Right lobe of liver (tissue), 6 donors: ENCODE results near the gene SLAIN1. TPM values are rescaled to one million over a fixed set of nuclear protein-coding genes. Genes with fewer than 3 reads are reported as not detected.

Experiments
- ATAC-seq, 4 donors: fragments of 200-7000 bp; cut with Tn5 transposase; one replicate each; pipeline ENCODE4 v1.9.1; 2020; ENCODE audit warnings: mild to moderate bottlenecking in 4 of 4, moderate library complexity in 4 of 4
- DNase-seq, 3 donors: peaks; one replicate each; pipeline ENCODE4 v3.0.0-alpha.2; 2020
- H3K27ac ChIP-seq, 3 donors: fragments of 200-600 bp; one replicate each; pipeline ENCODE4 v1.8.0; 2022
- H3K27me3 ChIP-seq, 2 donors: fragments of 200-600 bp; one replicate each; pipeline ENCODE4 v1.8.0; 2022
- H3K36me3 ChIP-seq, 4 donors: fragments of 200-600 bp; sonication (generic) in 1 of 4; one replicate each; pipeline versions ENCODE4 v1.5.1 to v1.8.0; 2017 to 2022; ENCODE audit warnings: control low read depth in 1 of 4
- H3K4me1 ChIP-seq, 4 donors: fragments of 200-600 bp; sonication (generic) in 1 of 4; one replicate each; pipeline versions ENCODE4 v1.5.1 to v1.8.0; 2017 to 2022; ENCODE audit warnings: control low read depth in 1 of 4
- H3K4me3 ChIP-seq, 3 donors: fragments of 200-600 bp; one replicate each; pipeline ENCODE4 v1.8.0; 2022
- H3K9me3 ChIP-seq, 4 donors: fragments of 200-600 bp; sonication (generic) in 1 of 4; one replicate each; pipeline versions ENCODE4 v1.5.1 to v1.8.0; 2017 to 2022; ENCODE audit warnings: control low read depth in 1 of 4
- CTCF ChIP-seq, 4 donors: fragments of 200-600 bp in 3 of 4; fragments of 450-650 bp in 1 of 4; IDR thresholded peaks; one replicate each; pipeline versions ENCODE4 v1.5.1 to v1.8.0; 2016 to 2022; ENCODE audit warnings: antibody characterized with exemption in 4 of 4, mild to moderate bottlenecking in 2 of 4
- POLR2A ChIP-seq: fragments of 450-650 bp; IDR thresholded peaks from one replicate; pipeline ENCODE4 v1.6.1; 2017; ENCODE audit warnings: antibody characterized with exemption, mild to moderate bottlenecking
- WGBS: methylation state at CpG from one replicate; pipeline ENCODE4 v1.1.6; 2018; ENCODE audit warnings: low coverage, low lambda C conversion rate; ENCODE audit not compliant: insufficient coverage; ENCODE audit errors: missing lambda C conversion rate; 5-methylcytosine and 5-hydroxymethylcytosine counted together
- intact Hi-C, 2 donors: fragments of 100-400 bp; cut with DNase I; formaldehyde crosslinking; loops; one replicate each; pipeline versions ENCODE4 v1.11.2 to v1.14.1; 2022
- total RNA-seq, 6 experiments: library from RNA; depleted of rRNA in 2 of 6; stranded (reverse); fragments of >200 nt in 2 of 6; fragmentation: NEBNext Ultra II Directional in 3 of 6; extraction: Animal tissue kit (Norgen Biotek cat#: 25700) in 3 of 6; gene quantifications; one replicate each; pipeline versions ENCODE4 v1.1.0 to v1.2.4, GENCODE V29; 2016 to 2023
- donor health status: DM: no; HTN: yes; CAD: no.
- donor health status: DM: no; HTN: no; CAD: no.
- donor health status: DM: no; HTN: no; CAD: no.
- donor health status: DM: no; HTN: yes; CAD: no.
- donor health status: DM: no; HTN: yes; CAD: no.

The SLAIN1 gene
- total RNA-seq, 6 experiments from 2014 or later = 3.8 to 11.1 (median 5.8) TPM

GRCh38 chr13:77789376-77789775, 91.9 kb downstream of the SLAIN1 start:
- Histone ChIP-seq H3K4me1 (no peaks in the 10 kb centered on the region), H3K27ac (no peak overlapping the region), H3K4me3 (no peak overlapping the region), H3K36me3 (no peaks in the 10 kb centered on the region), H3K27me3 (no peaks in the 10 kb centered on the region), H3K9me3 (no peaks in the 10 kb centered on the region)
- intact Hi-C loops = no loop called here
- no peak for TF ChIP-seq POLR2A
- no peak for TF ChIP-seq CTCF (IDR thresholded peaks at IDR 0.05)
- ATAC-seq (peak in 2 of 4 donors; percentile 23 to 35), DNase-seq (no peak)
- no CpG with 5 or more reads among the region's 1 CpG for WGBS

GRCh38 chr13:77800219-77800618, 102.7 kb downstream of the SLAIN1 start:
- ATAC-seq (no peak), DNase-seq (no peak)
- 48% methylated on average over 3 of the region's 3 CpGs for WGBS
- Histone ChIP-seq H3K4me1 (no peaks in the 10 kb centered on the region), H3K27me3 (no peaks in the 10 kb centered on the region), H3K4me3 (no peak overlapping the region), H3K27ac (no peak overlapping the region), H3K36me3 (no peaks in the 10 kb centered on the region), H3K9me3 (no peaks in the 10 kb centered on the region)
- no peak for TF ChIP-seq CTCF (IDR thresholded peaks at IDR 0.05)
- no peak for TF ChIP-seq POLR2A
- intact Hi-C loops = no loop called here

GRCh38 chr13:77806518-77806917, 109.0 kb downstream of the SLAIN1 start:
- ATAC-seq (no peak), DNase-seq (no peak)
- Histone ChIP-seq H3K9me3 (no peaks in the 10 kb centered on the region), H3K36me3 (no peaks in the 10 kb centered on the region), H3K27ac (no peak overlapping the region), H3K27me3 (no peaks in the 10 kb centered on the region), H3K4me1 (no peaks in the 10 kb centered on the region), H3K4me3 (no peak overlapping the region)
- WGBS = 53% methylated on average over 1 of the region's 1 CpG
- no peak for TF ChIP-seq CTCF (IDR thresholded peaks at IDR 0.05)
- no peak for TF ChIP-seq POLR2A
- intact Hi-C loops = no loop called here

GRCh38 chr13:77807431-77808135, 110.1 kb downstream of the SLAIN1 start:
- Histone ChIP-seq H3K4me3 (no peak overlapping the region), H3K27ac (no peak overlapping the region), H3K36me3 (no peaks in the 10 kb centered on the region), H3K9me3 (no peaks in the 10 kb centered on the region), H3K4me1 (no peaks in the 10 kb centered on the region), H3K27me3 (no peaks in the 10 kb centered on the region)
- WGBS = 48% methylated on average over 6 of the region's 6 CpGs
- no peak for DNase-seq
- intact Hi-C loops = no loop called here
- no peak for ATAC-seq
- no peak for TF ChIP-seq POLR2A
- no peak for TF ChIP-seq CTCF (IDR thresholded peaks at IDR 0.05)
